Measurements from ENCODE around the gene DSG3. TPM values are rescaled to one million over a fixed set of nuclear protein-coding genes. Genes with fewer than 3 reads are reported as not detected.

DSG3 gene
- total and polyA plus RNA-seq, 10 of the 15 experiments (the other 5 are each of a cell fraction or from before 2014, with no cell fraction given): 0.01 to 0.36 (median 0.30) TPM

DNA sequence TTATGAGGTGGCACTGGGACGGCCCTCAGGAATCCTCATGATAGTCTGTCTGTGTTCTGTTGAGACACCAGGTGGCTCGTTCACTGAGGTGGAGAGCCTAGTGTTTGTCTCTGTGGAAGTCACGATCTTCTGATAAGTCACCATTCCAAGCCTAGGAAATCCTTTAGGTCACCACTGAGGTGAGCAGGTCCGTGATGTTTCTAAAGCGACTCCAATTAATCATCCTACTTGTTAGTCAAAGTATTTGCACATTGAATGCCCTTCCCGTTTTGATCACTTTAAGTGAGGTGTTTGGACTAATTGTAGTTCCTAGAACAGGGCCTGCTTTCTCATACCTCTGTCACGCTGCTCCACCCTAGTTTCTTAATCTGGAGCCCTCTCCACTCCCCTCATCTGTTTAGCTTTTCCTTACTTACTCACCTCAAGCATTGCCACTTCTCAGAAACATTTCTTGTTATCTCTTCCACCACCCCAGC lies 28.0 kb upstream of the DSG3 start:
- FAIRE-seq (no peak), DNase-seq (ENCODE audit: low read depth, low spot score) (no peak), ATAC-seq (no peak)
- TF ChIP-seq NFIC (IDR thresholded peaks at IDR 0.05; ENCODE audit: low read depth, low read length): no peak
- TF ChIP-seq HDAC2 (IDR thresholded peaks at IDR 0.05): no peak
- no peak for TF ChIP-seq HDAC6 (IDR thresholded peaks at IDR 0.05; ENCODE audit: unreplicated experiment)
- H3K79me2 ChIP-seq (ENCODE audit: control insufficient read depth, insufficient read depth, low read length): no peaks in the 10 kb centered on the region
- H3K4me3 ChIP-seq: no peak overlapping the region
- H3K4me2 ChIP-seq (ENCODE audit: control insufficient read depth, insufficient read depth): no peak overlapping the region
- intact Hi-C loops (cut with micrococcal nuclease; ENCODE audit: unreplicated experiment) (no loop called here), in situ Hi-C loops (cut with MboI) (no loop called here)
- SMC1A ChIA-PET (ENCODE audit: uncharacterized antibody, unreplicated experiment): no interaction called here
- H2AFZ ChIP-seq (ENCODE audit: control insufficient read depth, low read depth, low read length): no peak overlapping the region
- H3K4me1 ChIP-seq (ENCODE audit: control insufficient read depth, insufficient read depth, low read length): no peaks in the 10 kb centered on the region
- CTCF ChIA-PET: interaction anchor here (1.1 to 1.7 kb wide), 3 partner anchors 31 to 137 kb away, joined by 3 to 4 read pairs (median 3); no protein-coding TSS in a partner anchor
- POLR2A ChIA-PET: no interaction called here
- BruUV-seq (replicated peaks): no TSS peak
- H4K20me1 ChIP-seq (ENCODE audit: control insufficient read depth, insufficient read depth): no peaks in the 10 kb centered on the region
- no peak overlapping the region for H3K9ac ChIP-seq (ENCODE audit: control insufficient read depth, insufficient read depth, low read length)
- no peaks in the 10 kb centered on the region for H3K9me3 ChIP-seq (replicated peaks; ENCODE audit: control insufficient read depth, insufficient read depth, low read length)
- no peak overlapping the region for H3K27ac ChIP-seq (ENCODE audit: control insufficient read depth, insufficient read depth)
- RAD21 ChIA-PET (ENCODE audit: unreplicated experiment): no interaction called here
- WGBS (ENCODE audit: insufficient coverage, insufficient replicate concordance, low lambda C conversion rate, missing lambda C conversion rate): 49% methylated on average over 7 of the region's 7 CpGs
- no peaks in the 10 kb centered on the region for H3K27me3 ChIP-seq (replicated peaks in 1 of 2; ENCODE audit: control insufficient read depth in 2 of 2, insufficient read depth in 2 of 2, low read length in 1 of 2)
- H3K36me3 ChIP-seq (ENCODE audit: control insufficient read depth in 2 of 2, insufficient read depth in 2 of 2, low read length in 1 of 2): no peaks in the 10 kb centered on the region

- ATAC-seq (no peak), DNase-seq (ENCODE audit: low read depth, low spot score) (no peak), FAIRE-seq (no peak)
- ChIA-PET CTCF (interaction anchor here (0.8 to 1.7 kb wide), 4 partner anchors 31 to 302 kb away, joined by 3 to 4 read pairs (median 4); no protein-coding TSS in a partner anchor), SMC1A (ENCODE audit: uncharacterized antibody, unreplicated experiment) (no interaction called here), RAD21 (ENCODE audit: unreplicated experiment) (no interaction called here), POLR2A (no interaction called here)
- Histone ChIP-seq H3K4me2 (ENCODE audit: control insufficient read depth, insufficient read depth) (no peak overlapping the region), H3K36me3 (ENCODE audit: control insufficient read depth in 2 of 2, insufficient read depth in 2 of 2, low read length in 1 of 2) (no peaks in the 10 kb centered on the region), H3K4me1 (ENCODE audit: control insufficient read depth, insufficient read depth, low read length) (no peaks in the 10 kb centered on the region), H2AFZ (ENCODE audit: control insufficient read depth, low read depth, low read length) (no peak overlapping the region), H3K27ac (ENCODE audit: control insufficient read depth, insufficient read depth) (no peak overlapping the region), H3K9ac (ENCODE audit: control insufficient read depth, insufficient read depth, low read length) (no peak overlapping the region), H3K27me3 (replicated peaks in 1 of 2; ENCODE audit: control insufficient read depth in 2 of 2, insufficient read depth in 2 of 2, low read length in 1 of 2) (no peaks in the 10 kb centered on the region), H3K4me3 (no peak overlapping the region), H3K79me2 (ENCODE audit: control insufficient read depth, insufficient read depth, low read length) (no peaks in the 10 kb centered on the region), H3K9me3 (replicated peaks; ENCODE audit: control insufficient read depth, insufficient read depth, low read length) (no peaks in the 10 kb centered on the region), H4K20me1 (ENCODE audit: control insufficient read depth, insufficient read depth) (no peaks in the 10 kb centered on the region)
- intact Hi-C loops (cut with micrococcal nuclease; ENCODE audit: unreplicated experiment): loop anchor here (10.0 kb wide), 1 partner anchor 555 kb away; no protein-coding TSS in a partner anchor
- BruUV-seq (replicated peaks): no TSS peak
- TF ChIP-seq, protein P1, sequence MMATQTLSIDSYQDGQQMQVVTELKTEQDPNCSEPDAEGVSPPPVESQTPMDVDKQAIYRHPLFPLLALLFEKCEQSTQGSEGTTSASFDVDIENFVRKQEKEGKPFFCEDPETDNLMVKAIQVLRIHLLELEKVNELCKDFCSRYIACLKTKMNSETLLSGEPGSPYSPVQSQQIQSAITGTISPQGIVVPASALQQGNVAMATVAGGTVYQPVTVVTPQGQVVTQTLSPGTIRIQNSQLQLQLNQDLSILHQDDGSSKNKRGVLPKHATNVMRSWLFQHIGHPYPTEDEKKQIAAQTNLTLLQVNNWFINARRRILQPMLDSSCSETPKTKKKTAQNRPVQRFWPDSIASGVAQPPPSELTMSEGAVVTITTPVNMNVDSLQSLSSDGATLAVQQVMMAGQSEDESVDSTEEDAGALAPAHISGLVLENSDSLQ (IDR thresholded peaks at IDR 0.05): no peak
- no peak for TF ChIP-seq ZNF274 (IDR thresholded peaks at IDR 0.05; ENCODE audit: insufficient read depth, insufficient read length)
- no peak for TF ChIP-seq RELB (IDR thresholded peaks at IDR 0.05; ENCODE audit: low read depth)
- no peak for TF ChIP-seq ZBED1 (IDR thresholded peaks at IDR 0.05; ENCODE audit: borderline replicate concordance)
- no peak for TF ChIP-seq CEBPB (IDR thresholded peaks at IDR 0.05; ENCODE audit: borderline replicate concordance in 1 of 2, low read depth in 2 of 2, low read length in 2 of 2)
- no peak for TF ChIP-seq PAX5 (IDR thresholded peaks at IDR 0.05; ENCODE audit: borderline replicate concordance, low read depth, low read length)
- TF ChIP-seq BACH1 (IDR thresholded peaks at IDR 0.05; ENCODE audit: borderline replicate concordance): no peak
- TF ChIP-seq NRF1 (conservative IDR thresholded peaks at IDR 0.05; ENCODE audit: low read depth, low read length): no peak
- TF ChIP-seq CBFB (IDR thresholded peaks at IDR 0.05; ENCODE audit: low read depth): no peak
- no peak for TF ChIP-seq HDAC6 (IDR thresholded peaks at IDR 0.05; ENCODE audit: unreplicated experiment)
- TF ChIP-seq ZZZ3 (IDR thresholded peaks at IDR 0.05; ENCODE audit: control insufficient read depth, insufficient read length, low read depth): no peak
- 79% methylated on average over 6 of the region's 6 CpGs for WGBS (ENCODE audit: insufficient coverage, insufficient replicate concordance, low lambda C conversion rate, missing lambda C conversion rate)
- in situ Hi-C loops (cut with MboI): loop anchor here (10.0 kb wide), 1 partner anchor 135 kb away; no protein-coding TSS in a partner anchor
These were observed 27.5 kb upstream of the DSG3 start for GRCh38 chr18:31420032-31420431.

Measured in GM12878 (cell line).